Fibroblast of skin of left biceps (primary cell): ENCODE results near the gene SWT1.
"Not testable (repeated sequence)": the region's sequence is repeated elsewhere in the genome, so short reads cannot be mapped to it uniquely, and the experiment has no call there.

Experiments used
- DNase-seq, 2 experiments: peaks; one replicate each; pipeline ENCODE4 v3.0.0-alpha.2; 2013; ENCODE audit warnings: low read depth in 2 of 2

SWT1 gene

DNA sequence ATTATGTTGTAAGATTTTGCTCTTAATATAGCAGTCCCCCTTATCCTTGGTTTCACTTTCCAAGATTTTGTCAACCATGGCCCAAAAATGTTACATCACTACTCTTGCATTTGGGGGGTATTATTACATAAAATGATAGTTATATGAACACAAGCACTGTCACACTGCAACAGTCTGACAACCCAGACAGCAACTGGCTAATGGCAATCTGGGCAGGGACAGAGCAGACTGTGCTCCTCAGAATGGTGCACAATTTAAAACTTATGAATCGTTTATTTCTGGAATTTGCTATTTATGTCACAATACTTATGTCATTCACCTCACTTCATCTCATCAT lies 162.1 kb downstream of the SWT1 start:
- DNase-seq, result no peak

DNA sequence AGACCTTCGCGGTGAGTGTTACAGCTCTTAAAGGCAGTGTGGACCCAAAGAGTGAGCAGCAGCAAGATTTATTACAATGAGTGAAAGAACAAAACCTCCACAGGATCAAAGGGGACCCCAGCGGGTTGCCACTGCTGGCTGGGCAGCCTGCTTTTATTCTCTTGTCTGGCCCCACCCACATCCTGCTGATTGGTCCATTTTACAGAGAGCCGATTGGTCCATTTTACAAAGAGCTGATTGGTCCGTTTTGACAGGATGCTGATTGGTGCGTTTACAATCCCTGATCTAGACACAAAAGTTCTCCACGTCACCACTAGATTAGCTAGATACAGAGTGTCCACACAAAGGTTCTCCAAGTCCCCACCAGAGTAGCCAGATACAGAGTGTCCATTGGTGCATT lies 164.1 kb downstream of the SWT1 start:
- not testable (repeated sequence) for DNase-seq

DNA sequence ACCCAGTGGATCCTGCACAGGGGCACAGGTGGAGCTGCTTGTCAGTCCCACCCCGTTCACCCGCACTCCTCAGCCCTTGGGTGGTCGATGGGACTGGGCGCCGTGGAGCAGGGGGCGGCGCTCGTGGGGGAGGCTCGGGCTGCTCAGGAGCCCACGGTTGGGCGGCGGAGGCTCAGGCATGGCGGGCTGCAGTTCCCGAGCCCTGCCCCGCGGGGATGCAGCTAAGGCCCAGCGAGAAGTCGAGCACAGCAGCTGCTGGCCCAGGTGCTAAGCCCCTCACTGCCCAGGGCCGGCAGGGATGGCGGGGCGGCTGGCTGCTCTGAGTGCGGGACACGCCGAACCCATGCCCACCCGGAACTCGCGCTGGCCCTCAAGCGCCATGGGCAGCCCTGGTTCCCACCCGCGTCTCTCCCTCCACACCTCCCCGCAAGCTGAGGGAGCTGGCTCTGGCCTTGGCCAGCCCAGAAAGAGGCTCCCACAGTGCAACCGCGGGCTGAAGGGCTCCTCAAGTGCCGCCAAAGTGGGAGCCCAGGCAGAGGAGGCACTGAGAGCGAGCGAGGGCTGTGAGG lies 164.8 kb downstream of the SWT1 start:
- DNase-seq, result not testable (repeated sequence)

DNA sequence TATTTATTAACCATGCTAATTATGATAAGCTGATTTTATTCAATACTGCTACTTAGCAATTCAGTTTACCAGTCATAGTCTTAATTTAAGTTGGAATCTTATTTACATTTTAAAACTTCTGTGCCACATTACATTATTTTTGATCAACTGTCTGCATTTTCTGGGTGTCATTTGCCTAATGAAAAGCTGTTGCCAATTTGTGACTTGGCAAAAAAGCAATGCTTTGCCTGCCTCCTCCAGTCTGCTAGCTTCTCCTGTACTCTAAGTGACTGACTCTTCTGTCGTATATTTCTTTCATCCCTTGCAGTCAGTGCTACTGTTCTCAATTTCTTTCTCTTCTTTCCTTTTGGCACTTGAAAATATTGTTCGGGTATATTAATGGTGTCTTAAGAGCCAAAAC lies 165.7 kb downstream of the SWT1 start:
- DNase-seq, result no peak

DNA sequence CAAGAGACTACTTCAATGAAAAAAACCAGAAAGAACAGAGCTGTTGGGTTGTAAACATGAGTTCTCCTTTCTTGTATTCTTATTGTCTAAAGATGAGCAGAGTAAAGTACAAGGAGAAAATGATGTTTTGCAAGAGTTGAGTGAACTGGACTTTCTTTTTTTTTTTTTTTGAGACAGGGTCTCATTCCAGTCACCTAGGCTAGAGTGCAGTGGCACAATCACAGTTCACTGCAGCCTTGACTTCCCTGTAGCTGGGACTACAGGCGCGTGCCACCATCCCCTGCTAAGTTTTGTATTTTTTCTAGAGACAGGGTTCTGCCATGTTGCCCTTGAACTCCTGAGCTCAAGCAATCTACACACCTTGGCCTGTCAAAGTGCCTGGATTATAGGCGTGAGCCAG lies 167.2 kb downstream of the SWT1 start:
- no peak for DNase-seq

DNA sequence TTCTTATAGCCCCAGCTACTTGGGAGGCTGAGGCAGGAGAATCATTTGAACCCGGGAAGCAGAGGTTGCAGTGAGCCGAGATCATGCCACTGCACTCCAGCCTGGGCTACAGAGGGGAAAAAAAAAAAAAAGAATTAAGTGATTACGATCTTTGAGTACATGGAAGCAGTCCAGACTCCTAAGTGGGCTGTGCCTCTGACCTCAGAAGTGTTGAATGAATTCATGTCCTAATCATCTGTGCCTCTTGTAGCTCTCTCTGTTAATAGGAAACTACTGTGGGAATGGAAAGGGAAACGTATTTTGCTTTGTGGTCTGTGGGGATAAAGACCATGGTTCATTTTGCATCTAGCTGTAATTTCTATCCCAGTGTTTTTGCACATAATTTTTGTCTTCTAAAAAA lies 168.4 kb downstream of the SWT1 start:
- DNase-seq, result no peak

DNA sequence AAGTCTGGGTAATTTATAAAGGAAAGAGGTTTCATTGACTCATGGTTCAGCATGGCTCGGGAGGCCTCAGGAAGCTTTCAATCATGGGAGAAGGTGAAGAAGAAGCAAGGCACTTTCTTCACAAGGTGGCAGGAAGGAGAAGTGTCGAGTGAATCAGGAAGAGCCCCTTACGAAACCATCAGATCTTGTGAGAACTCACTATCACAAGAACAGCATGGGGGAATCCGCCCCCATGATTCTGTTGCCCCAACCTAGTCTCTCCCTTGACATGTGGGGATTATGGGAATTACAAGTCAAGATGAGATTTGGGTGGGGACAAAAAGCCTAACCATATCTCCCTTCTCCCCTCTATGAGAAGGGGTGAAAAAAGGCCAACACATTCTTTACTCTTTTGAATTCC lies 171.3 kb downstream of the SWT1 start:
- DNase-seq, result no peak

DNA sequence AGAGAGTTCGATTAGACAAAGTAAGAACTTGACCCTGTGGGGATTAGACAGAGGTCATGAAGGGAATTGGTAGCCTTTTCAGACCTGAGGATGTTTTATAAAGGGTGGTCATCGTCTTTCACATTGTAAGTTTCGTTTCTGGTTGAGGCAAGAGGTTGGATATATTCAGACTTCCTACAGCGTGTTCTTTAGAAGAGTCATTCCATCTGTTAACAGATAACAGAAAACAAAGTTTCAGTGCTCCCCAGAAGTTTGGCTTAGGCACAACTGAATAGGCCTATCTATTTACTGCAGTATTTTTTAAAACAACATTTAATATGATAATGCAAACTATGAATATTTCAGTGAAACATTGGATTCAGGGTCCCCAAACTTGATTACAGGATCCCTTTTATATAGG lies 177.2 kb downstream of the SWT1 start:
- DNase-seq, result no peak

DNA sequence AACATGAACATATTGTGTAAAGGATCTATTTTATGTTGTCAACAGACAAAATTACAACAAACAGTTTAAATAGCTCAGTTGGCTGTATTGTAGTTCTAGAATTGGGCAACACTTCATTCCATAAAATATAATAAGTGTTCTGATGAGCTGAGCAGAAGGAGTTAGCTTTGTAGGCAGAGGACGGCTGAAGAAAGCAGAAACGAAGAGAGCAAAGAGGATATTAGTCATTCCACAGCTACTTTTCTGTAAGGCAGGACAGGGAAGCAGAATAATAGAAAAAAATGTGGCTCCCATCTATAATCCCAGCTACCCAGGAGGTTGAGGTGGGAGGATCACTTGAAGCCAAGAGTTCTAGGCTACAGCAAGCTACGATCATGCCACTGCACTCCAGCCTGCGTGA lies 180.3 kb downstream of the SWT1 start:
- DNase-seq, result no peak

DNA sequence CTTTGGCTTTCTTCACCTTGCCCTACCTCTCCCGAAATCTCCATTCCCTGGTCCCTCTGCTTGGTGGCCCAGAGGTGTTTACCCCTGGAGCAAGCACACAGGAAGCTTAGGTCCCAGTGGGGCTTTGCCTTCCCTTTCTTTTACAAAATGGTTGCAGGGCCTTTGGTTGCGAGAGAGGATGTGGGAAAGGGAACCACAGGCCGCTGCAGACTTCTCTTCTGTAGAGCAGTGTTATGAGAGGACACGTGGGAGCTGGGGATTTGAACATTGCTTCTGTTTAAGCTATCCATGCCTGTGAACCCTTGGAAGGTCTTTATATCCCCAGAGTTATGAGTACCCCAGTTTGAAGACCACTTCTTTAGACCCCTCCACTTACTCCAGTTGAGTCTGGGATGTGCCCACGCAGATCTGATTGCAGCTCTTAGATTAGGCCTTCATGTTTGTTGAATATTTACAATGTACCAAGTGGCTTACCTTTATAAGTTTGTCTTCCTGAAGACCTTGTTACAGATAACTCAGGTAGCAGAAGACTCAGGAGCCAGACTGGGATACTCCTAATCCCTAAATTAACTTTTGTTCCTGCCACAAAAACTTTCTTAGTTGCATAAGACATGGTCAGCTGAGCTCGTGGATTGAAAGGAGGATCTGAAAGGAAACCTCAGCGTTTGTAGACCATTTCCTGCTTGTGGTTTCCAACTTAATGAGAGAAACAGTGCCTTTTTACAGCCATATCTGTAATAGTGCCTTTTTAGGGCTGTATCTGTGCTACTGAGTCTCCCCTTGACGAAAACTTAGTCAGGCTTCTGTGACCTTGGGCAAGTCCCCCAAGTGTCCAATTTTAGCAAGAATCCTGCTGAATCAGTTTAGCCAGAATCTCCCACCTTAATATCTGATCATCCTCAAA lies 182.0 kb downstream of the SWT1 start:
- DNase-seq, result no peak

DNA sequence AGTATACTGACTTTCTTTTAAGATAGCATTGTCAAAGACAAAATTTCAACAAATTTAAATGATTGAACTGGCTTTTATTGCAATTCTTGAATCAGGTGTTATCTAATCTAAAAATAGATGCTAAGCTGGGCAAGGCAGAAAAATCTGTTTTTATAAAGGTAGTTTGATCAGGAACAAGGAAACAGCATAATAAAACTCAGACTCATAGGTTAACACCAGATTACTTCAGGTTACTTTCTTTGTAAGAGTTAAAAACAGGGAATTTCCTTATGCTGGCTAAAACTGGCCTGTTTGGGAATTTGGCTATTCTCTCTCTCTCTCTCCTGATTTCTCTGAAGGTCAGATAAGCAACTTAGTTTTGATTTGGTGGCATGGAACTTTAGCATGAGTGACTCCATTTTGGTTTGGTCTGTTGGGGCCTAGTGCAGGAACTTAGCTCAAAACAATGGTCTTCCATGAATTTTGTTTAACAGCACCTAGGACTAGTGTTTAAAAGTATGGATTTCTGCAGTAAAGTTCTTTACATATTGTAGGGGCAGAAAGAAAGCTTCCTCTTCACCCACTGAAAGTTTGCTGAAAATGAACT lies 184.3 kb downstream of the SWT1 start:
- no peak for DNase-seq
